Measurements from ENCODE around the gene PARVG.

The PARVG gene

GRCh38 chr22:44201665-44202064 lies 20.9 kb downstream of the PARVG start:
- Histone ChIP-seq H3K4me3 (replicated peaks; ENCODE audit: low read depth, low read length) (no peak overlapping the region), H3K36me3 (ENCODE audit: control insufficient read depth, insufficient read depth, low read length) (peaks cover 7% of the 10 kb centered on the region), H3K27me3 (replicated peaks; ENCODE audit: control insufficient read depth, insufficient read depth, low read length) (no peaks in the 10 kb centered on the region)
- TF ChIP-seq CTCF (IDR thresholded peaks at IDR 0.05; ENCODE audit: insufficient read depth, low read length, poor library complexity, severe bottlenecking), result no peak
- no peak for DNase-seq (ENCODE audit: extremely low read depth, insufficient read length)

- H3K4me3 ChIP-seq (replicated peaks; ENCODE audit: low read depth, low read length), result no peak overlapping the region
- DNase-seq (ENCODE audit: extremely low read depth, insufficient read length), result no peak
- no peak for TF ChIP-seq CTCF (IDR thresholded peaks at IDR 0.05; ENCODE audit: insufficient read depth, low read length, poor library complexity, severe bottlenecking)
- peaks cover 5% of the 10 kb centered on the region for H3K36me3 ChIP-seq (ENCODE audit: control insufficient read depth, insufficient read depth, low read length)
- H3K27me3 ChIP-seq (replicated peaks; ENCODE audit: control insufficient read depth, insufficient read depth, low read length), result no peaks in the 10 kb centered on the region
Measured at GRCh38 chr22:44202261-44202789, 21.6 kb downstream of the PARVG start.

GRCh38 chr22:44203203-44203602 lies 22.5 kb downstream of the PARVG start:
- Histone ChIP-seq H3K27me3 (replicated peaks; ENCODE audit: control insufficient read depth, insufficient read depth, low read length) (no peaks in the 10 kb centered on the region), H3K4me3 (replicated peaks; ENCODE audit: low read depth, low read length) (no peak overlapping the region), H3K36me3 (ENCODE audit: control insufficient read depth, insufficient read depth, low read length) (peaks cover 5% of the 10 kb centered on the region)
- no peak for TF ChIP-seq CTCF (IDR thresholded peaks at IDR 0.05; ENCODE audit: insufficient read depth, low read length, poor library complexity, severe bottlenecking)
- no peak for DNase-seq (ENCODE audit: extremely low read depth, insufficient read length)

GRCh38 chr22:44204739-44205515 lies 24.2 kb downstream of the PARVG start:
- Histone ChIP-seq H3K4me3 (replicated peaks; ENCODE audit: low read depth, low read length) (no peak overlapping the region), H3K36me3 (ENCODE audit: control insufficient read depth, insufficient read depth, low read length) (no peaks in the 10 kb centered on the region; the same call in 1 of the 2 replicates), H3K27me3 (replicated peaks; ENCODE audit: control insufficient read depth, insufficient read depth, low read length) (no peaks in the 10 kb centered on the region)
- no peak for TF ChIP-seq CTCF (IDR thresholded peaks at IDR 0.05; ENCODE audit: insufficient read depth, low read length, poor library complexity, severe bottlenecking)
- DNase-seq (ENCODE audit: extremely low read depth, insufficient read length), result no peak

- H3K36me3 ChIP-seq (ENCODE audit: control insufficient read depth, insufficient read depth, low read length), result no peaks in the 10 kb centered on the region; the same call in 1 of the 2 replicates
- no peak overlapping the region for H3K4me3 ChIP-seq (replicated peaks; ENCODE audit: low read depth, low read length)
- no peaks in the 10 kb centered on the region for H3K27me3 ChIP-seq (replicated peaks; ENCODE audit: control insufficient read depth, insufficient read depth, low read length)
- DNase-seq (ENCODE audit: extremely low read depth, insufficient read length), result no peak
- TF ChIP-seq CTCF (IDR thresholded peaks at IDR 0.05; ENCODE audit: insufficient read depth, low read length, poor library complexity, severe bottlenecking), result no peak
Measured at GRCh38 chr22:44205516-44206329, 25.0 kb downstream of the PARVG start.

All from GM06990 (cell line).